ENCODE results near the gene NPNT.

DNA sequence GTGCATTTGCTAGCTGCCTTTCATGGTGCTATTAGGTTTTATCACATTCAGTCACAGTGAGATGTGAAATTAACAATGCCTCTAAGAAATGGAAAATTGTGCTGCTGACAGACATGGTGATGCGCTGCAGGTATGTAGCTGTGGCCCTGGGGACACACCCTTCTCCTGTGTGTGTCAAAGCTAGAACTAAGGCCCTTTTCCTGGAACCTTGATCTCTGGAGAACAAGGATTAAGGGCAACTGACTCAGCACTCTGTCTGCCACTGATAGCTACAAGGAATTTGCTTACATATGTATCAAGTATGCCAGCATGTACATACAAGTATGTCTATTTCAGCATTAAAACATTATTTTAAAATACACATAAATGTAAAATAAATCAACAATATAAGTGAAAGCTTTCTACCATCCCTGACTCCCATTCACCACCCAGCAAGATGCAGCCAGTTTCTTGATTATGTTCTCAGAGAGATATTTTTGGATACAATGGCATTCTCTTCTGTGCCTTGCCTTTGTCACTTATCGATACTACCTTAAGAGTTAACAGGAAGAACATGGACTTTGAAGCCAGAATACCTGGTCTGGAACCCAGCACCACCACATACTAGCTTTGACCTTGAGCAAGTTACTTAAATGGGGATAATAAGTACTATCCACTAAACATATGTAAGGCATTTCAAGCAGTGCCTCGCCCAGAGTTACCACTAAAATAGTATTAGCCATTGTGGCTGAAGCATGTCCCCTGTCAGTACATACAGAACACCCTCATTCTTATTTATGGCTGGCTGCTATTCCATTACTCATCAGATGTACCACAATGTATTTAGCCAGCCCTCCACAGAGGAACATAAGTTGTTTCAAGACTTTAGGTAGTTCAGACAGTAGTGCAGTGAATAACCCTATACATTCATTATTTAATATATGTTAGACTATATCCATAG, 68.5 kb downstream of the NPNT start:
- TF ChIP-seq YY1 (IDR thresholded peaks at IDR 0.05; ENCODE audit: low read depth), result no peak
- TF ChIP-seq, protein P1, sequence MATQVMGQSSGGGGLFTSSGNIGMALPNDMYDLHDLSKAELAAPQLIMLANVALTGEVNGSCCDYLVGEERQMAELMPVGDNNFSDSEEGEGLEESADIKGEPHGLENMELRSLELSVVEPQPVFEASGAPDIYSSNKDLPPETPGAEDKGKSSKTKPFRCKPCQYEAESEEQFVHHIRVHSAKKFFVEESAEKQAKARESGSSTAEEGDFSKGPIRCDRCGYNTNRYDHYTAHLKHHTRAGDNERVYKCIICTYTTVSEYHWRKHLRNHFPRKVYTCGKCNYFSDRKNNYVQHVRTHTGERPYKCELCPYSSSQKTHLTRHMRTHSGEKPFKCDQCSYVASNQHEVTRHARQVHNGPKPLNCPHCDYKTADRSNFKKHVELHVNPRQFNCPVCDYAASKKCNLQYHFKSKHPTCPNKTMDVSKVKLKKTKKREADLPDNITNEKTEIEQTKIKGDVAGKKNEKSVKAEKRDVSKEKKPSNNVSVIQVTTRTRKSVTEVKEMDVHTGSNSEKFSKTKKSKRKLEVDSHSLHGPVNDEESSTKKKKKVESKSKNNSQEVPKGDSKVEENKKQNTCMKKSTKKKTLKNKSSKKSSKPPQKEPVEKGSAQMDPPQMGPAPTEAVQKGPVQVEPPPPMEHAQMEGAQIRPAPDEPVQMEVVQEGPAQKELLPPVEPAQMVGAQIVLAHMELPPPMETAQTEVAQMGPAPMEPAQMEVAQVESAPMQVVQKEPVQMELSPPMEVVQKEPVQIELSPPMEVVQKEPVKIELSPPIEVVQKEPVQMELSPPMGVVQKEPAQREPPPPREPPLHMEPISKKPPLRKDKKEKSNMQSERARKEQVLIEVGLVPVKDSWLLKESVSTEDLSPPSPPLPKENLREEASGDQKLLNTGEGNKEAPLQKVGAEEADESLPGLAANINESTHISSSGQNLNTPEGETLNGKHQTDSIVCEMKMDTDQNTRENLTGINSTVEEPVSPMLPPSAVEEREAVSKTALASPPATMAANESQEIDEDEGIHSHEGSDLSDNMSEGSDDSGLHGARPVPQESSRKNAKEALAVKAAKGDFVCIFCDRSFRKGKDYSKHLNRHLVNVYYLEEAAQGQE (IDR thresholded peaks at IDR 0.05; ENCODE audit: low read depth), result no peak

All from Ishikawa (cell line).